Astrocyte (in vitro differentiated cells and primary cell): ENCODE results near the gene TRPC4AP. TPM values are rescaled to one million over a fixed set of nuclear protein-coding genes. Genes with fewer than 3 reads are reported as not detected.

Source experiments
- DNase-seq: peaks from one replicate; pipeline ENCODE4 v3.0.0-alpha.2; 2010; ENCODE audit warnings: low read depth
- FAIRE-seq: peaks from 2 replicates; lab custom pipeline; 2011; peaks lifted over from hg19 to GRCh38; lab: Jason Lieb, UNC
- H2AFZ ChIP-seq: 2 replicates; pipeline ENCODE4 v1.6.0; 2012; ENCODE audit warnings: low read depth, low read length, inconsistent platforms
- H3K27ac ChIP-seq: 2 replicates; pipeline ENCODE4 v1.5.1; 2011; ENCODE audit warnings: low read depth, low read length, inconsistent platforms
- H3K27me3 ChIP-seq: 2 replicates; pipeline ENCODE4 v1.6.0; 2011; ENCODE audit warnings: low read length, inconsistent platforms; ENCODE audit not compliant: insufficient read depth
- H3K36me3 ChIP-seq: 2 replicates; pipeline ENCODE4 v1.5.1; 2011; ENCODE audit warnings: low read length, inconsistent platforms; ENCODE audit not compliant: insufficient read depth
- H3K4me1 ChIP-seq: 2 replicates; pipeline ENCODE4 v1.5.1; 2011; ENCODE audit warnings: low read length, inconsistent platforms; ENCODE audit not compliant: insufficient read depth
- H3K4me2 ChIP-seq: 2 replicates; pipeline ENCODE4 v1.6.0; 2012; ENCODE audit warnings: low read length, inconsistent platforms
- H3K4me3 ChIP-seq: 2 replicates; pipeline ENCODE4 v1.5.1; 2011; ENCODE audit warnings: low read depth, mild to moderate bottlenecking, low read length, inconsistent platforms; ENCODE audit not compliant: insufficient read depth
- H3K79me2 ChIP-seq: 2 replicates; pipeline ENCODE4 v1.6.0; 2012; ENCODE audit warnings: mild to moderate bottlenecking, low read length, inconsistent platforms; ENCODE audit not compliant: insufficient read depth
- H3K9ac ChIP-seq: 2 replicates; pipeline ENCODE4 v1.6.0; 2012; ENCODE audit warnings: mild to moderate bottlenecking, low read length, inconsistent platforms
- H3K9me3 ChIP-seq: 2 replicates; pipeline ENCODE4 v1.5.1; 2012; ENCODE audit warnings: low read depth, mild to moderate bottlenecking, low read length, inconsistent platforms; ENCODE audit not compliant: insufficient read depth
- H4K20me1 ChIP-seq: 2 replicates; pipeline ENCODE4 v1.6.0; 2012; ENCODE audit warnings: low read length, inconsistent platforms; ENCODE audit not compliant: insufficient read depth
- H3K27ac Mint-ChIP-seq: one replicate; pipeline ENCODE4 v1.8.0; 2021; ENCODE audit warnings: mild to moderate bottlenecking, mixed read lengths; ENCODE audit not compliant: unreplicated experiment
- H3K27me3 Mint-ChIP-seq: one replicate; pipeline ENCODE4 v1.8.0; 2021; ENCODE audit warnings: low read depth, mixed read lengths; ENCODE audit not compliant: unreplicated experiment
- H3K36me3 Mint-ChIP-seq: one replicate; pipeline ENCODE4 v1.8.0; 2021; ENCODE audit warnings: low read depth, mixed read lengths; ENCODE audit not compliant: unreplicated experiment
- H3K4me1 Mint-ChIP-seq: one replicate; pipeline ENCODE4 v1.8.0; 2021; ENCODE audit warnings: low read depth, mixed read lengths; ENCODE audit not compliant: unreplicated experiment
- H3K4me3 Mint-ChIP-seq: one replicate; pipeline ENCODE4 v1.8.0; 2021; ENCODE audit warnings: mild to moderate bottlenecking, moderate library complexity, mixed read lengths; ENCODE audit not compliant: unreplicated experiment
- H3K9me3 Mint-ChIP-seq: one replicate; pipeline ENCODE4 v1.8.0; 2021; ENCODE audit warnings: mild to moderate bottlenecking, mixed read lengths; ENCODE audit not compliant: unreplicated experiment
- EZH2 ChIP-seq: IDR thresholded peaks from 2 replicates; pipeline ENCODE4 v1.6.1; 2012; ENCODE audit warnings: mild to moderate bottlenecking, low read length, inconsistent platforms; ENCODE audit not compliant: insufficient read depth
- total RNA-seq: library from RNA; stranded (reverse); gene quantifications from 2 replicates; pipeline ENCODE4 v1.2.1, GENCODE V29; 2021
- TF ChIP-seq, protein P1 (sequence below): IDR thresholded peaks from 2 replicates; pipeline ENCODE4 v1.5.1; 2011; ENCODE audit warnings: low read depth, mild to moderate bottlenecking, inconsistent platforms, low read length, moderate library complexity; ENCODE audit not compliant: insufficient read depth

The TRPC4AP gene
- total RNA-seq, 1 donor from 2014 or later = 92.6 TPM

GRCh38 chr20:35134880-35135279 is 42.3 kb upstream of the TRPC4AP start:
- Histone ChIP-seq H2AFZ (no peak overlapping the region), H3K27me3 (no peaks in the 10 kb centered on the region), H3K27ac (no peak overlapping the region), H3K9ac (no peak overlapping the region), H4K20me1 (no peaks in the 10 kb centered on the region), H3K9me3 (no peaks in the 10 kb centered on the region), H3K4me2 (peak overlapping the region; percentile 13), H3K4me3 (no peak overlapping the region), H3K79me2 (no peaks in the 10 kb centered on the region), H3K36me3 (peaks cover 29% of the 10 kb centered on the region), H3K4me1 (peaks cover 15% of the 10 kb centered on the region)
- Mint-ChIP-seq H3K4me3 (no peak overlapping the region), H3K27me3 (no peaks in the 10 kb centered on the region), H3K9me3 (no peaks in the 10 kb centered on the region), H3K36me3 (peaks cover 21% of the 10 kb centered on the region), H3K27ac (no peak overlapping the region), H3K4me1 (peaks cover 4% of the 10 kb centered on the region)
- no peak for TF ChIP-seq EZH2
- TF ChIP-seq, protein P1, sequence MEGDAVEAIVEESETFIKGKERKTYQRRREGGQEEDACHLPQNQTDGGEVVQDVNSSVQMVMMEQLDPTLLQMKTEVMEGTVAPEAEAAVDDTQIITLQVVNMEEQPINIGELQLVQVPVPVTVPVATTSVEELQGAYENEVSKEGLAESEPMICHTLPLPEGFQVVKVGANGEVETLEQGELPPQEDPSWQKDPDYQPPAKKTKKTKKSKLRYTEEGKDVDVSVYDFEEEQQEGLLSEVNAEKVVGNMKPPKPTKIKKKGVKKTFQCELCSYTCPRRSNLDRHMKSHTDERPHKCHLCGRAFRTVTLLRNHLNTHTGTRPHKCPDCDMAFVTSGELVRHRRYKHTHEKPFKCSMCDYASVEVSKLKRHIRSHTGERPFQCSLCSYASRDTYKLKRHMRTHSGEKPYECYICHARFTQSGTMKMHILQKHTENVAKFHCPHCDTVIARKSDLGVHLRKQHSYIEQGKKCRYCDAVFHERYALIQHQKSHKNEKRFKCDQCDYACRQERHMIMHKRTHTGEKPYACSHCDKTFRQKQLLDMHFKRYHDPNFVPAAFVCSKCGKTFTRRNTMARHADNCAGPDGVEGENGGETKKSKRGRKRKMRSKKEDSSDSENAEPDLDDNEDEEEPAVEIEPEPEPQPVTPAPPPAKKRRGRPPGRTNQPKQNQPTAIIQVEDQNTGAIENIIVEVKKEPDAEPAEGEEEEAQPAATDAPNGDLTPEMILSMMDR = no peak
- DNase-seq = no peak
- no peak for FAIRE-seq

DNA sequence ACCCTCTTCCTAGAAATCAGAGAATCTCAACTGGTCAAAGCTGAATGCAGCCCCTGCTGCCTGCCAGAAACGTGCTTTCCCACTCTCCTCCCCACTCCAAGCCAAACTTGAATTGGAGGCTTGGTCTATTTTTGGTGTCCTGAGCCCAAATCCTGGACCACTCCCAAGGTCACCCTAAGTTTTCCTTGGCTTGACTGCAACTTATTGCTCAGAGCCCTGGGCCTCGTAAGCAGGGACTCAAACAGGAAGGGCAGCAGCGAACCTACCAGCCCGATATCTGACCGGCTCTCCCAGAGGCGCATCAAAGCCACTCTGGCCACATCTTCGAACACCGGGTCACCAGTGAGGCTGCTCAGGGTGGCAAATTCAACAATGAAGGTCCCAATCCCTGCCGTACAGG is 41.9 kb upstream of the TRPC4AP start:
- Mint-ChIP-seq H3K4me3 (peak overlapping the region; percentile 54), H3K27me3 (no peaks in the 10 kb centered on the region), H3K36me3 (peaks cover 21% of the 10 kb centered on the region), H3K27ac (peak overlapping the region; percentile 34), H3K4me1 (peaks cover 4% of the 10 kb centered on the region), H3K9me3 (no peaks in the 10 kb centered on the region)
- TF ChIP-seq, protein P1 = no peak
- no peak for TF ChIP-seq EZH2
- H3K4me2 ChIP-seq = peak overlapping the region; percentile 13
- H3K36me3 ChIP-seq = peaks cover 27% of the 10 kb centered on the region
- no peaks in the 10 kb centered on the region for H3K27me3 ChIP-seq
- H3K9me3 ChIP-seq = no peaks in the 10 kb centered on the region
- no peaks in the 10 kb centered on the region for H3K79me2 ChIP-seq
- H3K4me3 ChIP-seq = no peak overlapping the region
- no peak overlapping the region for H2AFZ ChIP-seq
- FAIRE-seq (no peak), DNase-seq (no peak)
- peaks cover 18% of the 10 kb centered on the region for H3K4me1 ChIP-seq
- no peak overlapping the region for H3K9ac ChIP-seq
- no peak overlapping the region for H3K27ac ChIP-seq
- no peaks in the 10 kb centered on the region for H4K20me1 ChIP-seq

GRCh38 chr20:35133735-35134134 is 41.1 kb upstream of the TRPC4AP start:
- FAIRE-seq = no peak

More at GRCh38 chr20:35133735-35134134, 41.1 kb upstream of the TRPC4AP start:
- Mint-ChIP-seq H3K4me3 (no peak overlapping the region), H3K36me3 (peaks cover 21% of the 10 kb centered on the region), H3K27ac (no peak overlapping the region), H3K9me3 (no peaks in the 10 kb centered on the region), H3K4me1 (peaks cover 4% of the 10 kb centered on the region), H3K27me3 (no peaks in the 10 kb centered on the region)
- peaks cover 27% of the 10 kb centered on the region for H3K36me3 ChIP-seq
- H3K9me3 ChIP-seq = no peaks in the 10 kb centered on the region
- TF ChIP-seq EZH2 = no peak
- TF ChIP-seq, protein P1 = no peak
- peaks cover 18% of the 10 kb centered on the region for H3K4me1 ChIP-seq
- no peak overlapping the region for H3K27ac ChIP-seq
- no peaks in the 10 kb centered on the region for H4K20me1 ChIP-seq
- no peak for DNase-seq
- H3K79me2 ChIP-seq = no peaks in the 10 kb centered on the region
- no peak overlapping the region for H3K4me2 ChIP-seq
- no peak overlapping the region for H2AFZ ChIP-seq
- H3K9ac ChIP-seq = no peak overlapping the region
- H3K4me3 ChIP-seq = no peak overlapping the region
- no peaks in the 10 kb centered on the region for H3K27me3 ChIP-seq
